Activated T-helper 2 cell treated with anti-CD3 and anti-CD28 coated beads, Interferon-gamma antibody, Interleukin-2, Interleukin-4, amounts not matched to agents 10 μg/mL and 5 μg/mL and 100 μg/mL, durations not matched to agents 14 hours and 24 hours and 36 hours (primary cell): Measurements from ENCODE around the gene PIAS4. TPM values are rescaled to one million over a fixed set of nuclear protein-coding genes. Genes with fewer than 3 reads are reported as not detected.

ENCODE experiments used
- DNase-seq: peaks from one replicate; pipeline ENCODE4 v3.0.0; 2021; ENCODE audit warnings: low spot score
- H3K27ac Mint-ChIP-seq: one replicate; pipeline ENCODE4 v1.8.0; 2021; ENCODE audit warnings: mixed read lengths
- H3K27me3 Mint-ChIP-seq: one replicate; pipeline ENCODE4 v1.8.0; 2021; ENCODE audit warnings: low read depth, mixed read lengths
- H3K36me3 Mint-ChIP-seq: one replicate; pipeline ENCODE4 v1.8.0; 2021; ENCODE audit warnings: low read depth, mixed read lengths
- H3K4me1 Mint-ChIP-seq: one replicate; pipeline ENCODE4 v1.8.0; 2021; ENCODE audit warnings: low read depth, mixed read lengths
- H3K4me3 Mint-ChIP-seq: one replicate; pipeline ENCODE4 v1.8.0; 2021; ENCODE audit warnings: low read depth, mild to moderate bottlenecking, moderate library complexity, mixed read lengths
- H3K9me3 Mint-ChIP-seq: one replicate; pipeline ENCODE4 v1.8.0; 2021; ENCODE audit warnings: mixed read lengths
- intact Hi-C: fragments of 100-400 bp; cut with micrococcal nuclease; formaldehyde crosslinking; loops from one replicate; pipeline ENCODE4 v1.15.1; 2023
- total RNA-seq: library from RNA; stranded (reverse); gene quantifications from 2 replicates; pipeline ENCODE4 v1.2.3, GENCODE V29; 2022

Gene PIAS4
- total RNA-seq, 1 donor from 2014 or later = 36.3 TPM

DNA sequence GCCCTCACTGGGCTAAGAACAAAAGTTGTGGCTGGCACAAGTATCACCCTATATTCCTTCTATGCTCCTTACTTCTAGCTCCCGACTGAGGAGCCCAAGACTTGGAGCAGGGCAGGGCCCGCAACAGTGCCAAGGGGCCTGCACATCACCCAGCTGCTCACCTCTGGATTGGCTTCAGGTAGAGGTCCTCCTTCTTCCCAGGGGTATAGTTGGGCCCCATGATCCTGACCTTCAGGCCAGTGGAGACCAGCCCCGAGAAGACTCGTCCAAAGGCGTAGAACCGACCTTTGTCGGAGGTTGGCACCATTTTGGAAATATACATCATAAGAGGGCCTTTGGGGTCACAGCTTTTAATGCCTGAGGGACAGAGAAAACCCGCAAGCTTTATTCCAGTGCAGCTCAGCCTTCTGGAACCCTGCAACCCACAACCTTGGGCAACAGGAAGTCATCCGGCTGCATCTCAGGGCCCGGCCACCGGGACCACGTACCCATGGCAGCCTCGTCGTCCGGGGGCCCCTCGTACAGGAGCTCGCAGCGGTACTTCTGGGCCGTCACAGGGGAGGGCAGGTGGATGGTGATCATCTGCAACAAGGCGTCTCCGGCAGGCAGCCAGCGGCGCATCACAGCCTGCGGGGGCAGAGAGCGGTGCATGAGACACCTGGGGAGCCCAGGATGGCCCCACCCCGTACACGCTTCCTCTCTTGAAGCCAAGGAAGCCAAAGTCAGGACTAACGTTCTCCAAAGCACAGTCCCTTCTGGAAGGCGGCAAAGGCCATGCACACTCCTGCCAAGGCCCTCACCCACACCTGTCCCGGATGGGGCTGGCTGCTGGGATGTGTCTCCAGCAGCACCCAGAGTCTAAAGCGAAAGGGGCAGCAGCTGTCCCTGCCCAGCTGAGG is 26.9 kb upstream of the PIAS4 start:
- Mint-ChIP-seq H3K4me3 (no peak overlapping the region), H3K4me1 (peaks cover 19% of the 10 kb centered on the region), H3K36me3 (peaks cover 96% of the 10 kb centered on the region), H3K27ac (no peak overlapping the region), H3K9me3 (no peaks in the 10 kb centered on the region), H3K27me3 (no peaks in the 10 kb centered on the region)
- DNase-seq = no peak
- intact Hi-C loops = loop anchor here (10.0 kb wide), 1 partner anchor 216 kb away; the partner anchor contains the start of genes APBA3 and MRPL54

DNA sequence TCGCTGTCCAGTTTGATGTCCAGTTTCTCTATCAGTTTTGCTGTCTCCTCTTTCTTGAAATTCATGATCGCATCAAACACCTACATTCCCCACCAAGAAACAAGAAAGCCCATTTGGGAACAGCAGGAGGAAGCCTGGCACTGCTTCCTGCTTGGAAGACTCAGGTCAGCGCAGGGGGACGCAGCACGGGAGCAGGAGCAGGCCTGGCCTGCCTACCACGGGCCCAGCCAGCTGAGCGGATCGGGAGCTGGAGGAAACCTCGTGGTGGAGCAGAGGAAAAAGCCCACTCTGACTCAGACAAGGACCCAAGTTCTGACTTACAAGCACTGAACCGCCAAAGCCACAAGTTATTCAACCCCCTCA is 26.2 kb upstream of the PIAS4 start:
- DNase-seq = no peak
- Mint-ChIP-seq H3K27ac (no peak overlapping the region), H3K27me3 (no peaks in the 10 kb centered on the region), H3K4me1 (peaks cover 24% of the 10 kb centered on the region), H3K4me3 (peak overlapping the region; percentile 8), H3K9me3 (no peaks in the 10 kb centered on the region), H3K36me3 (peaks cover 89% of the 10 kb centered on the region)
- intact Hi-C loops = loop anchor here (10.0 kb wide), 1 partner anchor 217 kb away; the partner anchor contains the start of genes APBA3 and MRPL54

DNA sequence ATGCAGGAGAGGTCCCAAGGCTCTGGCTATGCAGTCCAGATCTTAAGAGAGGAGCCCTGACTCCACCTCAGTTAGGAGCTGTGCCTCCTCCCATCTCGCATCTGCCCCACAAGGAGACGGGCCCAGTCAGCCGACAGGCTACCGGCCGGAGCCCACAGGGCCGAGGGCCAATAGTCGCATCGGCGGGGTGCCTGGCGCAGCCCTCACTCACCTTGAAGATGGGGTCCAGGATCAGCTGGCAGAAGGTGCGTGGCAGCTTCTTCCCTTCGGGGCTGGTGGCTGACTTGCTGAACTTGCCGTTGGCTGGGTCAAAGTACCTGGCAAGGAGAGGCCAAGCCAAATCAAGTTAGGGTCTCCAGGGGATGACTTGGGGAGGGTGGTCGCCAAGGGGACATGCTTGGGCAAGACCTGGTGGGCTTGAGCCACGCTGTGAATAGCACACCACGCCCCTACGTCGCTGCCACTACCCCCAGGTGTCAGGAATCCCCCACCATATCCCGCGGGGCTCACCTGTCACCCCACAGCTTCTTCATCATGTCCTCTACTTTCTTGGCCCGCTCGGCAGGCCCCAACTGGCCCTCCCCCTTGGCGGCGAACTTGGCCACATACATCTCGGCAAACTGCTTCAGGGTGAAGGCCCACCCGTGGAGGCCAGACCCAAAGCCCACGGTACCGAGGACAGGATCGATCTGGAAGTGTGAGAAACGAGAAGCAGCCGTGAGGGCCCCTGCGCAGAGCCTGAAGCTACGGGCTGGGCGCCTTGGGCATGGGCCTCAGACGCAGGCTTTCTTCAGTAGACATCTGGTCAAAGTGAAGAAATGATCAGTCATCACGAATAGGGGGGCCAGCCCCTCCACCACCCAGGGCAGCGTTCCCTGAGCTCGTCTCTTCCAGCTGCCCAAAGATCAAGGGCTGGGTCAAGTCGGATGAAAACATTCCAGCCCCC is 25.5 kb upstream of the PIAS4 start:
- intact Hi-C loops = loop anchor here (10.0 kb wide), 1 partner anchor 217 kb away; the partner anchor contains the start of genes APBA3 and MRPL54
- no peak overlapping the region for H3K27ac Mint-ChIP-seq
- no peak for DNase-seq
- no peaks in the 10 kb centered on the region for H3K27me3 Mint-ChIP-seq
- peak overlapping the region; percentile 8 for H3K4me3 Mint-ChIP-seq
- peaks cover 28% of the 10 kb centered on the region for H3K4me1 Mint-ChIP-seq
- no peaks in the 10 kb centered on the region for H3K9me3 Mint-ChIP-seq
- H3K36me3 Mint-ChIP-seq = peaks cover 82% of the 10 kb centered on the region

DNA sequence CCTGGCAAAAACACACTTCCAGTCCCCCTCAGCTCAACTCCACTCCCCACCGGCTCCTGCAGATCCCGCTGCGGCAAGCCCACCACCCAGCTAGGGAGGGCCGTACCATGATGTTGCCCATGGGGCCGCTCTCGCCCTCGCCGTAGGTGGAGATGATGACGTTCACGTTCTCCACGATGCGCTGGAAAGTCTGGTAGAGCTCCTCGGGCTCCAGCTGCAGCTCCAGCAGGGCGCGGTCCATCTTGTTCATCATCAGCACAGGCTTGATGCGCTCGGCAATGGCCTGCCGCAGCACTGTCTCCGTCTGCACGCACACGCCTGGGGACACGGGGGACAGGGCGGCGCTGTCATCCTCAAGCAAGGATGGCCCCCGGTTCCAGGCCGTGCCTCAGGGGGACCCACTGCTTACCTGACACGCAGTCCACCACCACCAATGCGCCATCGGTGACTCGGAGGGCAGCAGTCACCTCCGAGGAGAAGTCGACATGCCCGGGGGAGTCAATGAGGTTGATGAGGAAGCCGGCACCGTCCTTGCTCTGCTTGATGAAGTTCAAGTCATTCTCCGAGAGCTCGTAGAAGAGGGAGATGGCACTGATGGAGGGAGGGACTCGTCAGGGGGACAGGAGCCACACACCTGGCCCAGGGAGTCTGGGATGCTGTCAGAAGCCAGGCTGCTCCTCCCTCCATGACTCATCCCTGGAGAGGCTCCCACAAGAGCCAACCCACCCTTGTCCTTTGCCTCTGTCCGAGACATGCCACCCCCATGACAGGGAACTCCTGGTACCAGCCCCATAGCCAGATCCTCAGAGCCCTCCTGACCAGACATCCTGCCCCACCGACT is 24.6 kb upstream of the PIAS4 start:
- H3K36me3 Mint-ChIP-seq = peaks cover 73% of the 10 kb centered on the region
- H3K9me3 Mint-ChIP-seq = no peaks in the 10 kb centered on the region
- peak overlapping the region; percentile 90 for H3K27ac Mint-ChIP-seq
- peak overlapping the region; percentile 95 for H3K4me3 Mint-ChIP-seq
- intact Hi-C loops = loop anchor here (10.0 kb wide), 1 partner anchor 218 kb away; the partner anchor contains the start of genes APBA3 and MRPL54
- DNase-seq = no peak
- peaks cover 33% of the 10 kb centered on the region for H3K4me1 Mint-ChIP-seq
- H3K27me3 Mint-ChIP-seq = no peaks in the 10 kb centered on the region

DNA sequence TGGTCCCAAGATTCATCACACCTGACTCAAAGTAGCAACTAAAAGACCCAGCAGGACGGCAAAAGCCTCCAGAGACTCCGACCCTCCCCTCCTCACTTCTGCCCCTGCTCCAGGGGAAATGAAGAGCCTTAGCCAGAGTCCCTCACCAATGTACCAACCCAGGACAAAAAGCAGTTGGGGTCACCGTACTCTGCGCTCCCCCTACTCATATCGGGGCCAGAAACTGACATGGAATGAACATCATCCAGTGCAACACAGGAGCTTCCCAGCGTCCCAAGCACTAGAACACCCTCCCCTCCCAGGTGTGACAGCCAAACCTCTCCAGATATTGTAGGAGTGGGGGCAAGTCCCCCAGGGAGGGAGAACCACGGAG is 24.0 kb upstream of the PIAS4 start:
- Mint-ChIP-seq H3K4me1 (peaks cover 33% of the 10 kb centered on the region), H3K27me3 (no peaks in the 10 kb centered on the region), H3K27ac (peak overlapping the region; percentile 90), H3K4me3 (peak overlapping the region; percentile 95), H3K36me3 (peaks cover 67% of the 10 kb centered on the region), H3K9me3 (no peaks in the 10 kb centered on the region)
- intact Hi-C loops = loop anchor here (10.0 kb wide), 1 partner anchor 219 kb away; the partner anchor contains the start of genes APBA3 and MRPL54
- DNase-seq = no peak

DNA sequence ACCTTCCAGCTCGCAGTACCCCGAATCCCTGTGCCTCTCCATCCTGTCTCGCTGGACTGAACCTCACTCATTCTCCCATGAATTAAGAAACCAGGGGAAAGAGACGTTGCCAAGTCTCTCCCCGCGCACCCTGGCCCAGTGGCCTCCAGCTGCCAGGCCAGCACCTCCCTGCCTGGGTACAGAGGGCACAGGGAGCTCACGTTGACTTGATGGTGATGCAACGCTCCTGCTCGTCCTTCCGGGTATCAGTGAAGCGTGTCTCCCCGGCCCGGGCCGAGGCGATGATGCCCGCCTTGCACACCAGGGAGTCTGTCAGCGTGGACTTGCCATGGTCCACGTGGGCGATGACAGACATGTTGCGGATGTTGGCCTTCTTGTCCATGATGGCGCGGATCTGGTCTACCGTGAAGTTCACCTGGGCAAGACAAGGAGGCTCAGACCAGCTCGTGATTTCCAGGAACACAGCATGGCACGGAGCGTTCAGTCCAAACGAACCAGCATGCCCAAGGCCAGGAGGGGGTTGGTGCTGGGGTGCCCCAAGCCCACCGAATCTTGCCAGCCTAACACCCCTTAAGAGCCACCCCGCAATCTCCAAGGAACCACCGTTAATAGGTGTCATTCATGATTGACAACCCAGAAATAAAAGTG is 23.5 kb upstream of the PIAS4 start:
- Mint-ChIP-seq H3K36me3 (peaks cover 64% of the 10 kb centered on the region), H3K27me3 (no peaks in the 10 kb centered on the region), H3K4me3 (peak overlapping the region; percentile 95), H3K27ac (peak overlapping the region; percentile 90), H3K9me3 (no peaks in the 10 kb centered on the region), H3K4me1 (peaks cover 33% of the 10 kb centered on the region)
- intact Hi-C loops = loop anchor here (10.0 kb wide), 1 partner anchor 219 kb away; the partner anchor contains the start of genes APBA3 and MRPL54
- DNase-seq = no peak

DNA sequence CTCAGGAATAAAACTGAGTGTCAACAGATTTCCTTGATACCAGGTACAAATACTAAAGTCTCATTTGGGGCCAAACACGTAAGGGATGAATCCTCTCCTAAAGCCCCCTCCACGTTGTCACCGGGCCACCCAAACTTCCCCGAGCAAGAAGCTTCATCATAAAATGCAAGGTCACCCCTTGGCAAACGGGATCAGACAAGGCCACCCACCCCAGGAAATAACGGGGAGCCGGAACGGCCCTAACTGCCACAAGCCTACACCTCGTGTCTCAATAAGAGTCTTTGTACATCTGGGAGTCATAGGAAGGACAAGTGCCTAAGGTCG is 23.0 kb upstream of the PIAS4 start:
- Mint-ChIP-seq H3K27me3 (no peaks in the 10 kb centered on the region), H3K36me3 (peaks cover 59% of the 10 kb centered on the region), H3K4me1 (peaks cover 33% of the 10 kb centered on the region), H3K9me3 (no peaks in the 10 kb centered on the region), H3K4me3 (peak overlapping the region; percentile 95), H3K27ac (peak overlapping the region; percentile 90)
- DNase-seq = no peak
- intact Hi-C loops = loop anchor here (10.0 kb wide), 1 partner anchor 220 kb away; the partner anchor contains the start of genes APBA3 and MRPL54

DNA sequence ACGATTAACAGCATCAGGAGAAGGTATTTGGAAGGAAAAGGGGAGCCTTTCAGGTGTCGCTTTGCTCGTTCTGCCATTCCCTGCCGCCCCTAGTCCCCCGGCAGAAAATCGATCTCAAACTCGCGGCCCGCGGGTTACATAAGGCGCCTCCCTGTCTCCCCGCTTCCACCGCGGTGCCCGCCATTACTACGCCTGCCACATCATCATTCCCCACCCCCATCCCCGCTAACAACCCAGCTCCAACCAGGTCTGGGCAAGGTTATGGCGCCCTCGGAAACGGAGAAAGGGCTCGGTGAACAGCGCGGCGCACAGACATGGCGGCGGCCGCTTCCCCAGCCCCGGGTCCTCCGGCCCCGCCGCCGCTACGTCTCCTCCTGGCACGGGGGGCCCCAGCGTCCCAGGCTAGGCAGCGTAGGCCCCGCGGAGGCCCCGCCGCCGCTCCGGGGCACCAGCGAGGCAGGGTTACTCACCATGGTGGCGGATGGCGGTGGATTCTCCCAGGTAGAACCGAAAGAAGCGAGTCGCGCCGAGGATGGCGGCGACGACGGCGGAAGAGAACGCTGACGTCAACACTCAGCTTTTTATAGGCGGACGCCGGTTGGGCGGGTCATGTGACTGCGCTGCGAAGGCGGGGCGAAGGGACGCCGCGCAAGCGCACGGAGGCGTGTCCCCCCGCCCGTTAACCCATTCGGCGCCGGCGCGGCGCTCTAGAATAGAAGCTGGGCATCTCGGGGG is 22.5 kb upstream of the PIAS4 start, which contains the start of gene EEF2:
EEF2 (minus strand) TSS at position 556 of the 735 bp plus-strand sequence; CDS start at position 473, 83 bp downstream.
- Mint-ChIP-seq H3K27ac (peak within 1 kb of the TSS; percentile 90), H3K27me3 (no peaks in the 10 kb centered on the region), H3K36me3 (peaks cover 53% of the 10 kb centered on the region), H3K4me3 (peak within 1 kb of the TSS; percentile 95), H3K9me3 (no peaks in the 10 kb centered on the region), H3K4me1 (peaks cover 33% of the 10 kb centered on the region)
- DNase-seq = peak; percentile 87
- intact Hi-C loops = loop anchor here (1.0 to 10.0 kb wide), 3 partner anchors 22 to 220 kb away; partner anchors contain the start of genes ANKRD24, APBA3, MRPL54 and PIAS4

DNA sequence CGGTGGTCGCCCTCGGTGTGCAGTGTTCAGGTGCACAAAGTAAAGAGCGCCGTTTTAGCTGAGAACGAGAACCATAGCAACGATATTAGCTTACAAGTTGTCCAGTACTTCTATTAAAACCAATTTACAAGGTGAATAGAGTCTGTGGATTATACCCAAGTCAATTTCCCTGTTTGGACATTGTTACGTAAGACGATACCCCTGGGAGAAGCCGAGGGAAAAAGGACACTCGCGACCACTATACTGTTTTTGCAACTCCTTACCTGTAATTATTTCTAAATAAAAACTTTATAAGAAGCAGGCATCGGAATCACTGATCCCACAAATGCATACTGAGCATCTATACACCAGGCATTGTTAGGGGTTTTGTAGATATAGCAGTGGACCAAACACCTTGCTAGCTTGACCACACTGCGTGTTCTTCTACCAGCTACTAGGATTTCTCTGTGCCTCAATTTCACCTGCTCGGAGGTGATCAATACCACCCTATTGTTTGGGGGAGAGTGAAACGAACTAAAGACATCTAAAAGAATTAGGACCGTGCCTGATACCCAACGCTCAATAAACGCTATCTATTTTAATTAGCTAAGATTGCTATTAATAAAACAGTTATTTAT is 21.8 kb upstream of the PIAS4 start:
- intact Hi-C loops = loop anchor here (1.0 to 10.0 kb wide), 5 partner anchors 14 to 221 kb away; partner anchors contain the start of genes ANKRD24, APBA3, DAPK3 and MRPL54
- H3K9me3 Mint-ChIP-seq = peaks cover 1% of the 10 kb centered on the region

DNA sequence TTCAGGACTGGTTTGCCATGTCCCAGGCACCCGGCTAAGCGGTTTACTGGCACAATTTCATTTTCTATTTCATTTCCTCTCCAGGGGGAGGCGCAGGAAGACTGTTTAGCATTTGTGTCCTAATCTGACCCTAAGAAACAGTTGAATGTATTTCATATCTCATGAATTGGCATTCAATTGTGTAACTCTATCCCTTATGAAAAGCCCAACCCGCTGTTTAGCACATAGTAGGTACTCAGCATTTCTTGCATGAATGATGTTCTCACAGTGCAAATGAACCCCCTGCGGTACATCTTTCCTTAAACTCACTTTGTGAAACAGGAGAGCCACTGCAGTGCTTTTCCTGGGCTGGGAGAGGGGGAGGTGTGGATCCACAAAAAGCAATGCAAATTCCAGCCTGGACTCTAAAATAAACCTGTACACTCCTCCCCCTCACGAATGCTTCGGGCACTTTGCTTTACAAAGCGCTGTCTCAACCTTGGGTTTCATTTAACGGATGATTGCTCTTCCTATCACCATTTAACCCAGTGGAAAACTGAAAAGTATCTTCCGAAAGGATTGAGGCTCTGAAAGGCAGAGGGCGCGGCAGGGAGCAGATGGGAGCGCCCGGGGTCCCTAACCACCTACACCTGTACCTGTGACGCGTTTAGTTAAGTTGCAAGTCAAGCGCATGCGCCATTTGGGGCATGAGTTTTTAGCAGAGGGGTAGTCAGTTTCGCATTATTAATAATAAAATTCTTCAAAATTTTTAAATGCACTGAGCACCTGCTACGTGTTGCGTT is 21.1 kb upstream of the PIAS4 start:
- intact Hi-C loops = loop anchor here (1.0 to 10.0 kb wide), 5 partner anchors 15 to 222 kb away; partner anchors contain the start of genes ANKRD24, APBA3, DAPK3 and MRPL54
- Mint-ChIP-seq H3K27me3 (no peaks in the 10 kb centered on the region), H3K9me3 (peaks cover 3% of the 10 kb centered on the region), H3K27ac (peak overlapping the region; percentile 82), H3K4me1 (peaks cover 35% of the 10 kb centered on the region), H3K36me3 (peaks cover 40% of the 10 kb centered on the region), H3K4me3 (peak overlapping the region; percentile 95)
- DNase-seq = peak; percentile 54

More for the DNA sequence above, 21.8 kb upstream of the PIAS4 start:
- H3K4me1 Mint-ChIP-seq = peaks cover 34% of the 10 kb centered on the region
- DNase-seq = no peak
- H3K36me3 Mint-ChIP-seq = peaks cover 47% of the 10 kb centered on the region
- H3K4me3 Mint-ChIP-seq = peak overlapping the region; percentile 95
- H3K27ac Mint-ChIP-seq = peak overlapping the region; percentile 90
- H3K27me3 Mint-ChIP-seq = no peaks in the 10 kb centered on the region
